Epithelial cell of prostate (primary cell): ENCODE measurements around the gene KRTAP5-5.
"Not testable (repeated sequence)": the region's sequence is repeated elsewhere in the genome, so short reads cannot be mapped to it uniquely, and the experiment has no call there.

Source experiments
- DNase-seq: peaks from one replicate; pipeline ENCODE4 v3.0.0-alpha.2; 2011; ENCODE audit warnings: low read depth, low spot score
- H3K27ac ChIP-seq: fragments of 450-650 bp; 2 replicates; pipeline ENCODE4 v1.5.1; 2017; ENCODE audit warnings: mild to moderate bottlenecking

KRTAP5-5 gene

DNA sequence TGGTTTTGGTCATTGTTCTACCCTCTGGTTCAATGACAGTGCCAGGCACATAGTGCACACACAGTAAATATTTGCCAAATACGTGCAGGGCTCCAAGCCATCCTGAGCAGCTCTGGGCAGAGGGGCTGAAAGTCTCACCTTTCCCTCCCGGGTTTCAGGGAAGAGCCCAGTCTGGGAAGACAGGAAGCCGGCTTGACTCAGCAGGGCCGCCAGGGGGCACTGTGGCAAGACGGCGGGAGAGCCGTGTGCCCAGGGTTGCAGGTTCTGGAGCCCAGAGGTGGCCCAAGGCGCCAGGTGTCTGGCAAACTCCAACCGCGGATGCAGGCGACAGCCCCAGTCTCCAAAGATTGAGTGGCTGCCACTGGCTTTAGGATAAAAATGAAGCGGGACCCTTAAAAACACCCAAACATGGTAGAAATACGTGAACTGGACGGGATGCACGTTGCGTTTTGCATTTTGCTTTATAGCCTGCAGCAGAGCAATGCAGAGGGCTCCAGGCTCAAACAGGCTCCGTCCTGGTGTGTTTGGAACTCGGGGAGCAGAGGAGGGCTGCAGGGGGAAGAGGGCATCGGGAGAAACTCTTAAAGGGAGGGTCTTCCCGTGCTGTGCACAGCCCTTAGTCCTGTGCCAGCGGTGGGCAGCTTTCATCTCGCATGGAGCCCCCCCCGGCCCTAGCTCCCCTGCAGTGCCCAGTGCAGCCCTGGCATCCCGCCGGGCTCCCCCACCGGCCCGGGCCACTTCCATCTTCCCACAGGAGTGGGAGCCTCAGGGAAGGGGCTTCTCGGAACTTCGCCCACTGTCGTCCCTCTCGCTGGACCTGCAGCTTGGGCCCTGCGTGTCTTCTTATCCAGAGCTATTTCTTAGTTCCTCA, 10.7 kb downstream of the KRTAP5-5 start:
- no peak for DNase-seq
- no peak overlapping the region for H3K27ac ChIP-seq

DNA sequence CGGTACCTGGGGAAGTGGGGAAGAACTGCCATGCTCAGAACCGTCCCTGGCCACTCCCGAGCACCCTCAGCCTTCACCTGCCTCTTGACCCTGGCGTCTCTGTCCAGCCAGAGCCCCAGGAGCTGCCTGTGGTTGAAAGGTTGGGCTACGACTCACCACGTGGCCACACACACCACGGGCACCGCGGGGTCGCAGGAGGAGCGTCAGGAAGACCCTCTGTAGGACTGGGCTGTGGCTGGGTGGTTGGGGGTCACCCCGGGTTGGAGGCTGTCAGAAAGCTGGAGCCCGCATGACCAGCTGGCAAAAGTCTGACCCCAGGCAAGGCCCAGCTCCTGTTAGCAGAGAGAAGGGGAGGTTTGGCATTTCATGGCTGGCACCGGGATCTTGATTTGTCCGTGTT, 11.5 kb downstream of the KRTAP5-5 start:
- no peak for DNase-seq

DNA sequence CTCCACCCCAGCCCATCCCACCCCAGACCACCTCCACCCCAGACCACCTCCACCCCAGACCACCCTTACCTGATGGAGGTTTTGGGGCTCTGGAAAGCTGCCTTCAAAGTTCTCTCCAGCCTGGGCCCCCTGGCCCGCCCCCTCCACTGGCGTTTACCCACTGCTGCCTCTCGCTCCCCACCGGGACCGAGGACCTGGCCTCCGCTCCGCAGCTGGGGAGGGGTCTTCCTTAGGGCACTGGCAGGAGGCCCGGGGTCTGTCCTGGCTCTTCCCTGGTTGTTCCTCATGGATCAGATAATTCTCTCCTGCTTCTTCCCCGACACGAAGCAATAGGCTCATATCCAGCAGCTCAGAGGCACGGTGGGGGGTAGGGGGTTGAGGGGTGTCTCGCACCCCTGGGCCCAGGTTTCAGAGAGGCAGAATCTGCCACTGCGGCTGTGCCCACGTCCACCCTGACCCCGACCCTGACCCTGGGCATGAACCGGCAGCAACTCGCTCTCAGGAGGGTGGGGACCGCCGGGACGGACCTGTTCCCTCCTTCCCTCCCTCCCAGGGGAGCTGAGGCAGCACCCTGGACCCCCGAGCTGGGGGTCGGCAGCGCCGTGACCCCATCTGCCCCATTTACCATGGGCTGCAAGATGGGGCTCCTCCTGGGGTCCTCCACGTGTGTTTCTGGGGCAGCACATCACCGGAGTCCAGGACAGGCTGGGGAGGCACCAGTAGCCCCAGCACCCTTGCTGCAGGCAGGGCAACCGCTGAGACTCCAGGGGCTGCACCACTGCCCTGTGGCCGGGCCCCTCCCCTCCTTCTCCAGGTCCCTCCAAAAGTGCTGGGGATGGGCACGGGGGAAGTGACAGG, 12.9 kb downstream of the KRTAP5-5 start:
- no peak for DNase-seq
- H3K27ac ChIP-seq, result no peak overlapping the region

More for the DNA sequence above, 11.5 kb downstream of the KRTAP5-5 start:
- H3K27ac ChIP-seq, result no peak overlapping the region

DNA sequence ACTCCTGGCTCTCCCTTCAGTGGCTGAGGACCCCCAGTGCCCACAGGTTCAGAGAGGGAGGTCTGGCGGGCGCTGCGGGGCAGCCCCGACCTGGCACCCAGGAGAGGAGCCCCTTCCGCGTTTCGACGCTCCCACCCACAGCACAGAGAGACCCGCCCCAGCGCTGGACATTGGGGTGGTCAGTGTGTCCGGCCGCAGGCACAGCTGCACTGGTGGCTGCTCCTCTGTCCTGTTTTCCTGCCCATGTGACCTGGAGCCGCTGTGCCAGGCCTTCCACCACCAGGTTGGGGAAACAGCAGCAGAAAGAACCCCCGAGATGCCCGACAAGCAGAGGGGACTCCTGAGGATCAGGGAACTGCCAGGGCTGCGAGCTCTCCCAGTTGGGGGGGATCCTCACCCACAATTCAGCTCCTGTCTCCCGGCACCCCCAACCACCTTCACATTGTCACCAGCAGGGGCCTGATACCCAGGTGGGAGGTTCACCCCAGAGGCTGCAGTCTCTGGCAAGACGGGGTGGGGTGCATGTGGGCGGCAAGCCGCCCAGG, 13.6 kb downstream of the KRTAP5-5 start:
- DNase-seq, result no peak
- no peak overlapping the region for H3K27ac ChIP-seq

DNA sequence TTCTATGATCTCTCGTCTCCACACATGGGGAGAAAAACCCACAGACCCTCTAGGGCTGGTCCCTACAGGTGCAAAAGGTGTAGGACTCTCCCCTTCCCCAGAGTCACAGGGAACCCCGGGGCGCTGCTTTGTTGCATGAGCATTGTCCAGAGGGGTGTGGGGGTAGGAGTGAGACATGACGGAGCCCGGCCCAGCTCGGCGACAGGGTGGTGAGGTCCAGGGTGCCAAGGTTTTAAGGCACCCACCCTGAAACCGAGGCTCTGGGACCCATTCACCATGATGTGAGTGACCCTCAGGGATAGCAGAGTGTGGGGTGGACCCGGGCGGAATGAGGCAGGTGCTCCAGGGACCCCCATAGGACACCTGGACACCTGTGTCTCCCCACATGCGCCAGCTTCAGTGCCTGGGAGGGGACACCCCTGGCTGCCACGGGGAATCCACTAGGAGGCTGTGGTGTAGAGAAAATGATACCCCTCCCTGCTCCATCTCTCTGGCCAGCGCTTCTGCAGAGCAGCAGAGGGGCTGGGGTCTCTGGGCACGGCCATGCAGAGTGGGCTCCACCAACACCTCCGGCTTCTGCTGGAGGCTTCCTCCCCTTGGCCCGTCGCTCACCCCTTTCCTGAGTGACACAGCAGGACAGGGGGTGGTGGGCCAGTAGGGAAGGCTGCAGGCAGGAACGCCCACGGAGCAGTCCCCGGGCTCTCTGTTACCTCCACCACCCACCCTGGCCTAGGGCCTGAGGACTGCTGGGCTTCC, 15.2 kb downstream of the KRTAP5-5 start:
- no peak for DNase-seq
- H3K27ac ChIP-seq, result no peak overlapping the region

DNA sequence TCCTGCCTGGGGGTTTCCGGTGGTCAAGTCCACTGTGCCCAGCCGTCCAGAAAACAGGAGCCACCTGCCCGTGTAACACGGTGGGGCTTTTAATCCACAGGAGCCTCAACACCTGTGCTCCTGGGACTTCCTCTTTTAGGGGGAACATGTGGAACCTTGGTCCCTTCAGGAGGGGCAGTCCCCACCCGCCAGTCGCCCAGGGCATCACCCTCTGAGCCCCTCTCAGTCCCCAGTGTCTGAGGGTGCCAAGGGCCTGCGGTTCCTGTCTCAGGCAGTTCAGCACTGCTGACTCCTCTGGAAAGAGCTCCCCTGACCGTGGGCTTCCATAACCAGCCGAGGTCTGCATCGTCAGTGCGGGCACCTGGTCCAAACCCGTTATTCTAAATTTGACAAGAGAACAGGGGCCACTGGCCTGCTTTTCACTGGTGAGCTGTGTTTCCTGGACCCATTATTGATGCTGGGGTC, 15.8 kb downstream of the KRTAP5-5 start:
- no peak overlapping the region for H3K27ac ChIP-seq
- no peak for DNase-seq

DNA sequence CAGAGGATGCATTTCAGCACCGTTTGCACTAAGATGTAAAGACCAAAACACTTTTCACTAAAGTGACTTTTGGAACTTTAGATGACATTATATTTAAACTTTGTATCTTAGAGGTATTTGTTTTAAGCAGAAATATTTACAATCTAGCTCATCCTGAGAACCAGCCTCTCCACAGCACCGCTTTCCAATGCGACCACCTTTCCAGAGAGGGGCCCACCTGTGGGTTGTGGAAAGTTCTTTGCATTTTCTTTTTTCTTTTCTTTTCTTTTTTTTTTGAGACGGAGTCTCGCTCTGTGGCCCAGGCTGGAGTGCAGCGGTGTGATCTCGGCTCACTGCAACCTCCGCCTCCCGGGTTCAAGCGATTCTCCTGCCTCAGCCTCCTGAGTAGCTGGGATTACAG, 17.0 kb downstream of the KRTAP5-5 start:
- H3K27ac ChIP-seq, DNase-seq: not testable (repeated sequence)

DNA sequence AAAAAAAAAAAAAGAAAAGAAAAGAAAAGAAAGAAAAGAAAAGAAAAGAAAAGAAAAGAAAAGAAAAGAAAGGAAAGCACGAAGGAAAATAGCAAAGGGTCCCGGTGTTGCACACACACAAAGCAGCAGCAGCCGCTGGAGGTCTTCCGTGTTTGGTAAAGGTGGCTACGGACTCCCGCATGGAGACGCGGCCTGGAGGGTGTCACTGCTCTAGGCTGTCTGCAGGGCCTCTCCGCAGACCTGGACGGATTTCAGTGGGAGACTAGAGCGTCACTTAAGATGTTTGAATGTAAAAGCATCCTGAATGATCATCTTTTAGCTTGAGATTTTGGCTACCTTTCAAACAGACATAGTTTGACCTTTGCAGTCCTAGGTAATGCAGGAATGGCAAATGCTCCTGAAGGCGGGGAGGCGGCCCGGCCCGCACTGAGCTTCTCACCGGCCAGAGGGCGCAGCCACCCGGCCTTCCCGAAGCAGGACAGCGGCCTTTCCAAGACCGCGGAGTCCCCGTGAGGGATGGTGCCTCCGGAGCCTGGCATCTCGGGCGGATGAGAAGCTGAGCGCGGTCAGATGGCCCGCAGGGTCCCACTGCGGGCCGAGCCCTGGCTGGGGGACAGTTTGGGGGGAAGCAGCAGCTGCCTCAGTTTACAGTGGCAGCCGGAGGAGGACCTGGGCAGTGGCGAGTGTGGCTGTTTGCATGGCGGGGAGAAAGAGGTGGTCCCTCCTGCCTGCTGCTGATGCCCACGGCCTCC, 18.5 kb downstream of the KRTAP5-5 start:
- no peak overlapping the region for H3K27ac ChIP-seq
- no peak for DNase-seq

DNA sequence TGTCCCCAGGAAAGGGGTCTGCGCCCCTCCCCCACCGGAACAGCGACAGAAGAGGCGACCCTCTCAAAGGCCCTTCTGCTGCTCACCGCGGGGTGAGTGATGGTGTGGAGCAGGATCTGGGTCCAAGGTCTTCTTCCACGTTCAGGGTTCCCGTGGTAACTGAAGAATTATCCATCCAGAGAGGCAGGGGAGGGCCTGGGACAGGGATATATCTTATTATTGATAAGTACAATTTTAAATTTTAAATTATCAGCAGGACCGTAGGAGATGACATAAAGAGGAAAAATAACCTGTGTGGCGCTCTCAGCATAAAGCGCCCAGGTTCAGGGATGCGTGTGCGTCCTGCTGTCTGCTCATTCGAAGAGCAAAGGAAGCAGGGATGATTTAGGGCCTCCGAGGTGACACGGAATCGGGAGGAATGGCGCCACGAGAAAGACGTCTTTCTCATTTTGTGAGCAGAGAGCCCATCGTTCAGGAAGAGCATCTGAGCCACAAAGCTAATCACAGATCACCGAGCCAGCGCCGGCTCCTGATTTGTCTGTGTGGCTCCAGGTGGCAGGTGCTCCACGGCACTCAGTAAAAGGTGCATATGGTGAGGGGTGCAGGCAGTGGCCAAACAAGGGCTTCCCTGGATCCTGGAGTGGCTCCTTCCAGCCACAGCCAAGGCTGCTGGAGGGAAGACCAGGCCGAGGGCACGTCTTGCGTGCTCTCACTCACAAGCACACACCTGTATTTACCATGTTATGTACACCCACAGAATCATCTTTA, 19.3 kb downstream of the KRTAP5-5 start:
- DNase-seq, result no peak
- no peak overlapping the region for H3K27ac ChIP-seq

DNA sequence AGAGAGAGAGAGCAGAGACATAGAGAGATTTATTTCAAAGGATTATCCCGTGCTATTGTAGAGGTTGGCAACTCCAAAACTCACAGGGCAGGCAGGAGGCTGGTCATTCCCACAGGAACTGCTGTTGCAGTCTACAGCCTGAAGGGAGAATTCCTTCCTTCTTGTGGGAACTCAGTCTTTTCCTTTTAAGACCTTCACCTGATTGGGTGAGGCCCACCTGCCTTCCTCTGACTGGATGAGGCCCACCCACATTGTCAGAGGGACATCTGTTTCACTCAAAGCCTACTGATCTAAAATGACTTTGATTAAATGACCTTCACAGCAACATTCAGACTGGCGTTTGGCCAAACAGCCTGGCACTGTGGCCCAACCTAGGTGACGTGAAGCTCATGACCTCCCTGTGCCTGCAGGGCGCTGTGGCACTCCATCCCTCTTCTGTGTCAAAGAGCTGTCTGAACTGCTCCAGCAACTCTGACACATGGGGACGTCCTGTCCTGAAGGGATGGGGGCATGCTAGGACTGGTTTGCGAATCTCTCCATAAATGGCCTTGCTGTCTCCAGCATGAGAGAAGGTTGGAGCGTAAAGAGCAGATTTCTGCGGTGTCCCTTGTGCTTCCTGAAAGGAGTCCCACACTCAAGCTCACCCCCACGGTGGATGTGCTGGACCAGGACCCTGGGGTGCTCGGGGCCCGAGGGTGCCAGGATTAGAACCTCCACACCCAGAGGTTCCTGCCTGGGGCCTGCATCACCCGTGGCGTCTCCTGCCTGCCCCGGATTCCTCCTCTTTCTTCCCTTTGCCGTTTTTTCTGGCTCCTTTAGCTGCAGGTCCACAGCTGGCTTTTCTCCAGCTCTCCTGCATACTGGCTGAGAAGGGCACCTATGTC, 20.7 kb downstream of the KRTAP5-5 start:
- H3K27ac ChIP-seq, result no peak overlapping the region
- DNase-seq, result peak; percentile 8

DNA sequence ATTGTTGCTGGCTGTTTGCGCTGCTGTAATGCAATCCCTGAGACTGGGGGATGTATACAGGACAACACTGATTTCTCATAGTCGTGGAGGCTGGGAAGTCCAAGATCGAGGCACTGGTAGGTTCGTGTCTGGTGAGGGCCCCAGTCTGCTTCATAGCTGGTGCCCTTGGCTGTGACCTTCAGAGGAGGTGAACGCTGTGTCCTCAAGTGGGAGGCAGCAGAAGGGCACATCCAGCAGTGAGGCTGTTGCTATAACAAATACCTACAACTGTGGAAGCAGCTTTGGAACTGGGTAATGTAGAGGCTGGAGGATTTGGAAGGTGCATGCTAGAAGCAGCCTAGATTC, 21.3 kb downstream of the KRTAP5-5 start:
- no peak overlapping the region for H3K27ac ChIP-seq
- DNase-seq, result no peak

DNA sequence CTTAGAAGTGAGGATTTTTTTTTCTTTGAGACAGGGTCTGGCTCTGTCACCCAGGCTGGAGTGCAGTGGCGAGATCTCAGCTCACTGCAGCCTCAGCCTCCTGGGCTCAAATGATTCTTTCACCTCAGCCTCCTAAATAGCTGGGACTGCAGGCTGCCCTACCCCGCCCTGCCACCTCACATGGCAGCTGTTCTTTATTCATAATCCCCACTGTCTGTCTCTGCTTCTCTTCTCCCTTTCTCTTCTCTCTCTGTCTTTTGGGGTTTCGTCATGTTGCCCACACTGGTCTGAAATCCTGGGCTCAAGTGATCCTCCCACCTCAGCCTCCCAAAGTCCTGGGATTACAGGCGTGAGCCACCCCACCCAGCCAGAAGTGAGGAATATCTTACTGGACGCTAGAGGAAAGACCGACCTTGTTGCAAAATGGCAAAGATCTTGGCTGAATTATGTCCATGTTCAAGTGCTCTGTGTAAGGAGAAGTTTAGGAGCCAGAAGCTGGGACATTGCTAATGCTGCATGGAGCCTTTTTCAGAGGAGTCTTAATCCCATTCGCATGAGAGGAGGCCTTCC, 21.9 kb downstream of the KRTAP5-5 start:
- H3K27ac ChIP-seq, result no peak overlapping the region
- no peak for DNase-seq

DNA sequence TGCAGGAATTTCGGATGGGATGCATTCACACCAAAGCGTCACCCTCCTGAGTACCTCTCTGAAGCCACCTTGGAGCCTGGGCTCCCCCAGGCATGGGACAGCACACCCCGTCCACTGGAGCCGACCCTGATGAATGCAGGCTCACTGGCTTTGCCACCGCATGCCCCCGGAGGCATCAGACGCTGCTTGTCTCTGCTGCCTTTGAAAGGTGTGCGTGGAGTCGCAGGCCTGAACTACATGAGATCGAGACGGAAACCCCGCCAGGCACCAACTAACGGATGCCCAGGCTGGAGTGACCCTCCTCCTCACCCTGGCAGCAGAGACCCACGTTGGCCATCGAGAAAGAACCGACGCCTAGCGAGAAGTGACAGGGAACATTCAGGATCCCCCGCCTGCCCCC, 22.5 kb downstream of the KRTAP5-5 start:
- H3K27ac ChIP-seq, result no peak overlapping the region
- DNase-seq, result no peak

DNA sequence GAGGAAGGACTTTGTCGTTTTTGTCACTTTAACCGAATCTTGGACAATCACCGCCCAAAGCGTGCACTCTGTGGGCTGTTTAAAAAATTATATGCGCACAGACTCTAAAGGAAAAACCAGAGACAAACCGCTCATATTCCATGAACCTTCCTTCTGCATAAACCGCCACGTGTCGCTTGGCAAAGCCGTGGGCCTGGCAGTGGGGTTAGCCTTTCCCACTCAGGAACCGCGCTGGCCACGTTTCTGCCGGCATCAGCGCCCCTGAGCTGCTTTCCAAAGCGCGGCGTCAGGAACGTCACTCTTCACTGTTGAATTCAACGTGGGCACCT, 22.8 kb downstream of the KRTAP5-5 start:
- H3K27ac ChIP-seq, result no peak overlapping the region
- DNase-seq, result no peak

DNA sequence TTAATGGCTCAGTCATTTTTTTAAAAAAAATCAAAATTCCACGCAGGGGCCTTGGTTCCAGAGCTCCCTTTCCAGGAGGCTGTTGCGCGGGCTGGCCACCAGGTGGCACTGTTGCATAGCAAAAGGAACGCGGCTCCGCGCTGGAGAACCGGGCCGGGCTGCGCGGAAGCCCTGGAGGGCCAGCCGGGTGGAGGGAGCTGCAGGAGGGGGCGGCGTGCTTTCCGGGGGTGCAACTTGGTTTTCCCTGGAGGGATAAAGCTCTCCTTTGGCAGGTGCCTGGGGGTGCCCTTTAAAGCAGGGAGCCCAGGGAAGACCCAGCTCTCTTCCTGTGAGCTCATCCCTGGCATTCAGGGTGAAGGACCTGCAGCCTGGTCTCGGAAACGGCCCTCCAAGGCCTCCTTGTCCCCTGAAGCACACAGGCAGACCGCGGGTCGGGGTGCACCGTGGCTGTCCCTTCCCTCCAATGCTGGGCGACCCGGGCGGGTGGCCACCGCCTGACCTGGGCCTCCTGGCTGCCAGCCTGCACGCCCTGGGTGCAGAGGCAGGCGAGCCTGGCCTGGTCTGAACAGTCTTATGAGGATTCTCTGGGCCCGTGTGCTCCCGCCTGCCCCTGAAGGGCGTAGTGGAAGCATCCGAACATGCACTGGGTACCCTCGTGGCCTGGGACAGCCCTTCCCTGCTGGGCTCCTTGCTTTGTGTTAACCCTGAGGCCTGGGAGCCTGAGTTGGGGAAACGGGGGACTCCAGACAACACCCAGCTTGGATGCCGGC, 23.4 kb downstream of the KRTAP5-5 start:
- no peak overlapping the region for H3K27ac ChIP-seq
- no peak for DNase-seq

DNA sequence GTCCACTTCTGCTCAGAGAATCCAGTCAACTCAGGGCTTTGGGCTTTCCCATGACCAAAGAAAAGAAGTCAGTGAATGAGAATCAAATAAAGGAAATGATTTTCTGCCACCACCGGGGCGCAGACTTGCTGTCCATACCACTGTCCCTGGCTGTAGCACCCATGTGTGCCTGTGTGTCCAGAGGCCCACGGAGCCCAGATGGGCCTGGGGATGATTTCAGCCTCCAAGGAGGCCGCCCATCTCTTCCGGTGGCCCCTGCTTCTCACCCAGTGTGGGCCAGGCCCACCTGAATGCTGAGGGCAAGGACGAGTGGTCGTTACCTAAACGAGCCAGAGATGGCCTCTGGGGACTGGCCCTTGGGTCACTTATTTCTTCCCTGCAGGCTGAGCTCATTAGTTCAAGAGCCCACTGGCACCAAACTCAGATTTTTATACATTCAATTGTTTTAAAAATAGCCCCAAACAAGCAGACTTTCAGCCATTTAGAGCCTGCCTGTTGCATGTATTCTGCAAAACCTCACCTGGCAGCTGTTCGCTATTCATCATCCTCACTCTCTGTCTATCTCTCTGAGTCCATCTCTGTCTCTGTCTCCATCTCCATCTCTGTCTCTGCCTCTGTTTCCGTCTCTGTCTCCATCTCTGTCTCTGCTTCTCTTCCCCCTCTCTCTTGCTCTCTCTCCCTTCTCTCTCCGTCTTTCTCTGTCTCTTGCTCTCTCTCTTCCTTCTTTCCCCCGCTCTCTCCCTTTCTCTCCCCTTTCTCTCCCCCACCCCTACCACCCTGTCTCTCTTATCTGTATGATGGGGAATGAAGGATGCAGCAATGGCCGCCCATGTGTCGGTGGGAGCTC, 24.2 kb downstream of the KRTAP5-5 start:
- no peak overlapping the region for H3K27ac ChIP-seq
- DNase-seq, result no peak
